Naive B cell (primary cell): ENCODE data around the gene CBFA2T3. TPM values are rescaled to one million over a fixed set of nuclear protein-coding genes. Genes with fewer than 3 reads are reported as not detected.

Source experiments
- ATAC-seq, 2 donors: fragments of 150-1000 bp; cut with Tn5 transposase; 2 replicates each; pipeline ENCODE4 v1.10.0; 2021; ENCODE audit warnings: low read depth in 2 of 2, mild to moderate bottlenecking in 2 of 2, moderate library complexity in 2 of 2
- DNase-seq: peaks from one replicate; pipeline ENCODE4 v3.0.0; 2022
- H3K27ac Mint-ChIP-seq, 6 donors: one replicate each; pipeline ENCODE4 v1.8.0; 2020 to 2022; ENCODE audit warnings: mild to moderate bottlenecking in 6 of 6, mixed read lengths in 6 of 6, moderate library complexity in 5 of 6, inconsistent platforms in 2 of 6
- H3K27me3 Mint-ChIP-seq, 3 donors: one replicate each; pipeline ENCODE4 v1.8.0; 2021 to 2022; ENCODE audit warnings: mixed read lengths in 3 of 3, mild to moderate bottlenecking in 1 of 3
- H3K36me3 Mint-ChIP-seq, 2 donors: one replicate each; pipeline ENCODE4 v1.8.0; 2020 to 2022; ENCODE audit warnings: mixed read lengths in 2 of 2, inconsistent platforms in 1 of 2, mild to moderate bottlenecking in 1 of 2
- H3K4me1 Mint-ChIP-seq, 3 donors: one replicate each; pipeline ENCODE4 v1.8.0; 2020 to 2022; ENCODE audit warnings: mixed read lengths in 3 of 3, inconsistent platforms in 1 of 3, mild to moderate bottlenecking in 1 of 3, moderate library complexity in 1 of 3
- H3K4me3 Mint-ChIP-seq, 8 donors: one replicate each; pipeline ENCODE4 v1.8.0; 2020 to 2022; ENCODE audit warnings: mild to moderate bottlenecking in 8 of 8, mixed read lengths in 8 of 8, moderate library complexity in 8 of 8, inconsistent platforms in 2 of 8
- H3K9me3 Mint-ChIP-seq, 7 donors: one replicate each; pipeline ENCODE4 v1.8.0; 2020 to 2022; ENCODE audit warnings: mixed read lengths in 7 of 7, mild to moderate bottlenecking in 5 of 7, inconsistent platforms in 2 of 7, moderate library complexity in 1 of 7
- polyA plus RNA-seq, 6 donors: library from polyadenylated mRNA; unstranded; fragments of 300-500 nt; fragmentation: Illumina TruSeq; gene quantifications; one replicate each; pipeline ENCODE4 v1.2.3, GENCODE V29; 2021; ENCODE audit warnings: low read depth in 6 of 6

The CBFA2T3 gene
- polyA plus RNA-seq = 10 to 100 TPM in 3 of 6 donors, 1 to 10 TPM in 2, under 1 TPM in 1; 0.14 to 19.0 (median 10.0) TPM

DNA sequence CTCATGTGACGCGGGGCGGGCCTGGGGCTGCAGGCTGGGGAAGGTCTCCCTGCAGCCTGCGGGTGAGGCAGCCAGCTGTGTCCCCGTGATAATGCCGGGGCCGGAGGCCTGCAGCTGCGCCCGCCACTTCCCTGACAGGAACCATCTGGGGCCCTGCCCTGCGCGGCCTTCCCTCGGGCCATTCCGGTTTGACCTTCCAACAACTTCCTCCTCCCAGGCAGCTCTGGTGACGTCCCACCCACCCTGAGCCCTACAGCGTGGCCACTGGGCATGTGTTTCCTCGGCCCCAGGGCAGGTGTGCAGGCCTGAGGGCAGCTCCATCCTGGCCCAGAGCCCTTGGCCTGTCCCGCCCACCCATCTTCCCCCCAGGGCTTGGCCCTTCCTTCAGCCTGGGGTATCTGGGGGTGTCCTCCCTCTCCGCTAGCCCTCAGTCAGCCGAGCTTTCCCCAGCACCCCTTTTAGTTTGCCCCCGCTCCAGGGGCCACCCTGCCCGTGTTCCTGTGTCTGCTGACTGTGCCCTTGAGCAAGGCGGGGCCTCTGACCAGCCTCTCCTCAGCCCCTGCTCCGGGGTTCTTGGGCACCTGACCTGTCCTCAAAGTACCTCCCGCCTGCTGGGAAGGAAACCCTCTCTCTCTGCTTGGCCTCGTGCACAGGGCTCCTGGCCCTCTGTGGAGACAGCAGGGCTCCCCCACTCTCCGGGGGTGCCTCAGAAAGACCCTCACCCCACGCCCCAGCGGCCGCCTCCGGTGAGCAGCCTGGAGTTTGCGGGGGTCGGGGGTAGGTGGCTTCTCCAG, at the start of gene CBFA2T3:
Gene CBFA2T3 (minus strand): TSS at position 190 of the 794 bp plus-strand sequence. CDS start 400 bp downstream, outside the sequence.
- H3K36me3 Mint-ChIP-seq = no peaks in the 10 kb centered on the region
- peak within 1 kb of the TSS; percentile 78 to 94 (median 92) for H3K4me3 Mint-ChIP-seq
- DNase-seq = peak; percentile 71
- peaks cover 0 to 5% (median 0%) of the 10 kb centered on the region in 7 donors for H3K9me3 Mint-ChIP-seq
- H3K27me3 Mint-ChIP-seq = no peaks in the 10 kb centered on the region
- H3K4me1 Mint-ChIP-seq = peaks cover 81 to 92% (median 90%) of the 10 kb centered on the region in 3 donors
- peak; percentile 16 to 24 for ATAC-seq
- H3K27ac Mint-ChIP-seq = peak within 1 kb of the TSS; percentile 58 to 98 (median 95)

DNA sequence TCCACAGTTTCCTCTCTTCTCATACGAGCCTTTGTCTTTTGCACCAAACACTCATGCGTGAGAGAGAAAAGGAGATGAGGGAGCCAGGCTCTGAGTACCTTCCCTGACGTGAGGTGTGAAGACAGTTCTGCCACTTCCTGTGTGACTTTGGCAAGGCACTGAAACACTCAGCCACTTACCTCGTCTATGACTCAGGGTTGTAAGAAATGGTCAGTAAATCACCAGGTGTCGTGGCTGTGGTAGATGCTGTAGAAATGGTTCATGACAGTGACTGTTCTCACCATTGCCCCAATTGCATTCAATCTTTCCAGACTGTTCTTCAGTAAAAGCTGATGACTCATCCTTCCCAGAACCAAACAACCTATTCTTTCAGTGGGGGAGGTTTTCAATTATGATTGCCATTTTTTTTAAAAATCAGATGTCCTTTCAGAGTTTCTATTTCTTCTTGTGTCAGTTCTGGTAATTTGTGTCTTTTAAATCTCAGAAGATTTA, 49.2 kb upstream of the CBFA2T3 start:
- peaks cover under 1 to 7% (median 2%) of the 10 kb centered on the region in 3 donors for H3K4me1 Mint-ChIP-seq
- ATAC-seq (peak in 1 of 2 donors; percentile 28), DNase-seq (no peak)
- H3K9me3 Mint-ChIP-seq = peaks cover 9 to 27% (median 19%) of the 10 kb centered on the region in 7 donors
- H3K27me3 Mint-ChIP-seq = peaks cover 10 to 26% (median 19%) of the 10 kb centered on the region in 3 donors
- H3K27ac Mint-ChIP-seq = peak overlapping the region in 1 of 6 donors; percentile 14
- peaks cover 16 to 19% of the 10 kb centered on the region in 2 donors for H3K36me3 Mint-ChIP-seq
- H3K4me3 Mint-ChIP-seq = no peak overlapping the region

- H3K27me3 Mint-ChIP-seq = peaks cover 10 to 28% (median 19%) of the 10 kb centered on the region in 3 donors
- peaks cover 0 to 7% (median 0%) of the 10 kb centered on the region in 3 donors for H3K4me1 Mint-ChIP-seq
- DNase-seq = no peak
- H3K36me3 Mint-ChIP-seq = peaks cover 16 to 19% of the 10 kb centered on the region in 2 donors
- no peak overlapping the region for H3K4me3 Mint-ChIP-seq
- no peak for ATAC-seq
- peaks cover 9 to 27% (median 17%) of the 10 kb centered on the region in 7 donors for H3K9me3 Mint-ChIP-seq
- H3K27ac Mint-ChIP-seq = no peak overlapping the region
Measured at GRCh38 chr16:89025636-89026035, 48.6 kb upstream of the CBFA2T3 start.

DNA sequence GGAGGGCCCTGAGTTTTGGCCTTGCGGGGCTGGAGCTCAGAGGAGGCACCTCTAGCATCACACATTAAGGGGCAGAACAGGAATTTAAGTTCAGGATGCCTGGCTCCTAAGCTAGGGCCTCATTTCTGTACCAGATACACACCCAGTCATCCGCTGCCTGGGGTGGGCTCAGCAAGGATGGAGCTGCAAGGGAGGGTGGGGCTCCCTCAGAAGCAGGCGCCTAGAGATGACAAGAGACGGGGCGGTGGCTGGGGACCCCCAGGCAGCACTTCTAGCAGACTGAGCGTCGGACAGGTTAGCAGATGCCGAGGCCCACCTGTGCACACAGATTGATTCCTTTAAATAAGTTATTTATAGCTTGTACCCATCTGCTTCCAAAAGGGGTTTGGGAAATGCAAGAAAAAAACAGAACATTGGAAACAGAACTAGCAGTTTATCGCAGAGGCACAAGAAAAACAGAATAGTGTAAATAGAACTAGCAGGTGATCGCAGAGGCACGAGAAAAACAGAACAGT, 47.6 kb upstream of the CBFA2T3 start:
- Mint-ChIP-seq H3K27ac (no peak overlapping the region), H3K36me3 (peaks cover 16 to 19% of the 10 kb centered on the region in 2 donors), H3K9me3 (peaks cover 9 to 27% (median 17%) of the 10 kb centered on the region in 7 donors), H3K4me3 (no peak overlapping the region), H3K4me1 (peaks cover 0 to 7% (median 0%) of the 10 kb centered on the region in 3 donors), H3K27me3 (peaks cover 10 to 35% (median 19%) of the 10 kb centered on the region in 3 donors)
- no peak for DNase-seq
- ATAC-seq = no peak

- Mint-ChIP-seq H3K36me3 (peaks cover 16 to 19% of the 10 kb centered on the region in 2 donors), H3K27me3 (peaks cover 12 to 35% (median 19%) of the 10 kb centered on the region in 3 donors), H3K4me3 (no peak overlapping the region), H3K9me3 (peaks cover 9 to 27% (median 17%) of the 10 kb centered on the region in 7 donors), H3K27ac (no peak overlapping the region), H3K4me1 (peaks cover 0 to 7% (median 0%) of the 10 kb centered on the region in 3 donors)
- ATAC-seq (no peak), DNase-seq (no peak)
Measured at GRCh38 chr16:89023621-89024511, 46.9 kb upstream of the CBFA2T3 start.

GRCh38 chr16:89023151-89023551, 46.1 kb upstream of the CBFA2T3 start:
- H3K27ac Mint-ChIP-seq = no peak overlapping the region
- no peak for ATAC-seq
- no peak overlapping the region for H3K4me3 Mint-ChIP-seq

GRCh38 chr16:89022051-89022836, 45.2 kb upstream of the CBFA2T3 start:
- no peak overlapping the region for H3K4me3 Mint-ChIP-seq
- H3K27ac Mint-ChIP-seq = no peak overlapping the region

More at GRCh38 chr16:89023151-89023551, 46.1 kb upstream of the CBFA2T3 start:
- DNase-seq = no peak
- Mint-ChIP-seq H3K27me3 (peaks cover 12 to 38% (median 19%) of the 10 kb centered on the region in 3 donors), H3K36me3 (peaks cover 16 to 19% of the 10 kb centered on the region in 2 donors), H3K9me3 (peaks cover 9 to 27% (median 17%) of the 10 kb centered on the region in 7 donors), H3K4me1 (peaks cover 0 to 7% (median 0%) of the 10 kb centered on the region in 3 donors)

DNA sequence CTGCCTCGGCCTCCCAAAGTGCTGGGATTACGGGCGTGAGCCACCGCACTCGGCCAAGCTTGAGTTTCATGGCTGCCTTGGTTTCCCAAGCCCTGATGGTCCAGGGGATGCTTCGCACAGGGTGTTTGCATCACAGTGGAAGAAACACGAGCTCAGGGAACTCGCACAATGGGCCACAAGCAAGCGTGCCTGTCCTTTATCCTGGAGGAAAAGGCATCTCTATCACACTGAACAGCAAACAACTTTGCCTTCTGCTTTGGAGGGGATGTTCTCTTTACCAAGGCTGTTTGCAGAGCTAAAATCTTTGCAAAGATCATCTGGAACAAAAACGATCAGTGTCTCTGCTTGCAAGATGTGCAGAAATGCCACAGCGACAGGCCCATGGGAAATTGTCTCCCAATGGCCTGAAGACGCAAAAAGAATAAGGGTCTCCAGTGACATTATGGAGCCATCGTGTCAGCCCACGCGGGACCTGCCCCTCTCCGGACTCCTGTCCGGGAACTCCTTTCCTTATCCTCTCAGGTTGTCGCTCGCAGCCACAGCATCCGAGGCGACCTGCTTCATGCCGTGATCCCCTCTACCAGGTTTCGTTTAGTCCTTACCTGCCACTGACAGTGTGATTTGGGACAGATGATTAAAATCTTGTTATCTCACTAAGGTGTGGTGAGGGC, 44.1 kb upstream of the CBFA2T3 start:
- Mint-ChIP-seq H3K4me1 (peaks cover 0 to 4% (median 0%) of the 10 kb centered on the region in 3 donors), H3K9me3 (peaks cover 0 to 11% (median 6%) of the 10 kb centered on the region in 7 donors), H3K27ac (no peak overlapping the region), H3K27me3 (peaks cover 11 to 38% (median 12%) of the 10 kb centered on the region in 3 donors), H3K36me3 (peaks cover under 1 to 2% of the 10 kb centered on the region in 2 donors), H3K4me3 (no peak overlapping the region)
- ATAC-seq = no peak
- no peak for DNase-seq

More at GRCh38 chr16:89022051-89022836, 45.2 kb upstream of the CBFA2T3 start:
- H3K36me3 Mint-ChIP-seq = peaks cover 12 to 14% of the 10 kb centered on the region in 2 donors
- H3K27me3 Mint-ChIP-seq = peaks cover 12 to 41% (median 15%) of the 10 kb centered on the region in 3 donors
- no peak for DNase-seq
- peaks cover 6 to 23% (median 15%) of the 10 kb centered on the region in 7 donors for H3K9me3 Mint-ChIP-seq
- no peak for ATAC-seq
- H3K4me1 Mint-ChIP-seq = peaks cover 0 to 4% (median 0%) of the 10 kb centered on the region in 3 donors

DNA sequence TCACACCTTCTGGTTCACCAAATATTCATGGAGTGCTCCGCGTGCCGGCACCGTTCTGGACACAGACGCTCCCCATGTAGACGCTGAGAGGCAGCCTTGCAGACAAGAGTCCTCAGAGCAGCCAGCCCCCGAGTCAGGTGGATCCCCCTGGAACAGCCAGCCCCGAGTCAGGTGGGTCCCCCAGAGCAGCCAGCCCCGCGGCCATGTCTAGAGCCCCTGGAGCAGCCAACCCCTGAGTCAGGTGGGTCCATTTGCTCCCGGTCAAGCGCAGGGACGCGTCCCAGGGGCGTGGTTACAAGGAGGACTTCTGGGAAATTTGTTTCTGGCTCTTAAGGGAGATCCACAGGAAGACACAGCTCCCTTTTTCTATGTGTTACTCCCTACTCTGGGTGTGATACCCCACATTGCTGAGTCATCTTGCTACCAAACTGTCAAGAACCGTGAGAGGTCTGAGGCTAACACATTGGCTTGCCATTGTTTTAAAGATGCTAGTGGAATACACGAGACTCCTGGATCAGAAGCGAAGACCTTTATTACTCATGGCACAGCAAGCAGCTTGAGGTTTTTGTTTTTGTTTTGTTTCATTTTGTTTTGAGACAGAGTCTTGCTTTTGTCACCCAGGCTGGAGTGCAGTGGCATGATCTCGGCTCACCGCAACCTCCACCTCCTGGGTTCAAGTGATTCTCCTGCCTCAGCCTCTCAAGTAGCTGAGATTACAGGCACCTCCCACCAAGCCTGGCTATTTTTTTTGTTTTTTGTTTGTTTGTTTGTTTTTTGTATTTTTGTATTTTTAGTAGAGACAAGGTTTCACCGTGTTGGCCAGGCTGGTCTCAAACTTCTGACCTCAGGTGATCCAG, 43.3 kb upstream of the CBFA2T3 start:
- Mint-ChIP-seq H3K4me3 (no peak overlapping the region), H3K4me1 (peaks cover 0 to 4% (median 0%) of the 10 kb centered on the region in 3 donors), H3K9me3 (peaks cover 0 to 7% (median 4%) of the 10 kb centered on the region in 7 donors), H3K27ac (no peak overlapping the region), H3K36me3 (no peaks in the 10 kb centered on the region), H3K27me3 (peaks cover 11 to 38% (median 12%) of the 10 kb centered on the region in 3 donors)
- ATAC-seq = no peak
- no peak for DNase-seq

- ATAC-seq = no peak
- Mint-ChIP-seq H3K27me3 (peaks cover 11 to 35% (median 12%) of the 10 kb centered on the region in 3 donors), H3K4me1 (peaks cover 0 to 4% (median 0%) of the 10 kb centered on the region in 3 donors), H3K4me3 (no peak overlapping the region), H3K27ac (no peak overlapping the region), H3K36me3 (no peaks in the 10 kb centered on the region), H3K9me3 (peaks cover 0 to under 1% (median 0%) of the 10 kb centered on the region in 7 donors)
- DNase-seq = no peak
Measured at GRCh38 chr16:89019511-89019910, 42.5 kb upstream of the CBFA2T3 start.
